HFFc6 (cell line): Measurements from ENCODE around the gene FRS2. TPM values are rescaled to one million over a fixed set of nuclear protein-coding genes. Genes with fewer than 3 reads are reported as not detected.
A peak's percentile ranks its signal among the peaks of the same experiment; 100 is the strongest.

ENCODE experiments used
- DNase-seq: peaks from one replicate; pipeline ENCODE4 v3.0.0-alpha.2; 2018
- H3K27ac Mint-ChIP-seq: 2 replicates; pipeline ENCODE4 v1.8.0; 2020; ENCODE audit warnings: mild to moderate bottlenecking, mixed read lengths
- H3K27me3 Mint-ChIP-seq: 2 replicates; pipeline ENCODE4 v1.8.0; 2021; ENCODE audit warnings: mild to moderate bottlenecking, moderate library complexity, mixed read lengths; ENCODE audit not compliant: insufficient read depth
- H3K36me3 Mint-ChIP-seq: 2 replicates; pipeline ENCODE4 v1.8.0; 2021; ENCODE audit warnings: low read depth, mixed read lengths
- H3K4me1 Mint-ChIP-seq: 2 replicates; pipeline ENCODE4 v1.8.0; 2020; ENCODE audit warnings: low read depth, mixed read lengths
- H3K4me3 Mint-ChIP-seq: 2 replicates; pipeline ENCODE4 v1.8.0; 2020; ENCODE audit warnings: mild to moderate bottlenecking, moderate library complexity, mixed read lengths
- H3K9me3 Mint-ChIP-seq: 2 replicates; pipeline ENCODE4 v1.8.0; 2020; ENCODE audit warnings: mild to moderate bottlenecking, mixed read lengths
- CTCF ChIP-seq: fragments of 200-600 bp; sonication (generic); IDR thresholded peaks from 2 replicates; pipeline ENCODE4 v1.5.0; 2021; ENCODE audit warnings: antibody characterized with exemption, mild to moderate bottlenecking
- total RNA-seq, 6 experiments: library from RNA; stranded (reverse); fragmentation: NEBNext Ultra II Directional; extraction: Animal tissue kit (Norgen Biotek cat#: 25700); gene quantifications; 2 replicates in 1 of 6; 3 replicates in 5 of 6; pipeline ENCODE4 v1.2.3, GENCODE V29; 2021

Gene FRS2
- total RNA-seq, 6 experiments from 2014 or later: 26.5 to 35.8 (median 31.1) TPM

GRCh38 chr12:69490920-69491643, 20.9 kb downstream of the FRS2 start:
- Mint-ChIP-seq H3K36me3 (peaks cover 28% of the 10 kb centered on the region), H3K9me3 (peaks cover 6% of the 10 kb centered on the region; the same call in 1 of the 2 replicates), H3K27ac (no peak overlapping the region), H3K27me3 (no peaks in the 10 kb centered on the region), H3K4me1 (peaks cover 45% of the 10 kb centered on the region), H3K4me3 (no peak overlapping the region)
- no peak for TF ChIP-seq CTCF
- no peak for DNase-seq

- TF ChIP-seq CTCF: no peak
- Mint-ChIP-seq H3K27ac (no peak overlapping the region), H3K9me3 (0 out of 2 replicates have a peak, but pooled peaks cover under 1% of the 10 kb centered on the region), H3K36me3 (peaks cover 12% of the 10 kb centered on the region), H3K4me1 (peaks cover 49% of the 10 kb centered on the region), H3K4me3 (no peak overlapping the region), H3K27me3 (no peaks in the 10 kb centered on the region)
- no peak for DNase-seq
Observed at GRCh38 chr12:69492739-69493138, 22.6 kb downstream of the FRS2 start.

- Mint-ChIP-seq H3K9me3 (no peaks in the 10 kb centered on the region), H3K36me3 (no peaks in the 10 kb centered on the region; the same call in 1 of the 2 replicates), H3K27me3 (peaks cover 2% of the 10 kb centered on the region; the same call in 1 of the 2 replicates), H3K4me1 (peaks cover 66% of the 10 kb centered on the region), H3K4me3 (no peak overlapping the region), H3K27ac (no peak overlapping the region)
- TF ChIP-seq CTCF: no peak
- DNase-seq: no peak
Observed at GRCh38 chr12:69495071-69495470, 24.9 kb downstream of the FRS2 start.

GRCh38 chr12:69497308-69498026, 27.3 kb downstream of the FRS2 start:
- peak overlapping the region; percentile 51 for H3K27ac Mint-ChIP-seq
- no peak overlapping the region for H3K4me3 Mint-ChIP-seq
- no peak for TF ChIP-seq CTCF
- DNase-seq: no peak
- no peaks in the 10 kb centered on the region for H3K36me3 Mint-ChIP-seq
- no peaks in the 10 kb centered on the region for H3K9me3 Mint-ChIP-seq
- H3K4me1 Mint-ChIP-seq: peaks cover 78% of the 10 kb centered on the region
- H3K27me3 Mint-ChIP-seq: peaks cover 2% of the 10 kb centered on the region; the same call in 1 of the 2 replicates

- no peaks in the 10 kb centered on the region for H3K9me3 Mint-ChIP-seq
- peak overlapping the region; percentile 71 for H3K27ac Mint-ChIP-seq
- DNase-seq: no peak
- H3K36me3 Mint-ChIP-seq: peaks cover 5% of the 10 kb centered on the region; the same call in 1 of the 2 replicates
- no peak for TF ChIP-seq CTCF
- peak overlapping the region; percentile 82 for H3K4me3 Mint-ChIP-seq
- peaks cover 82% of the 10 kb centered on the region for H3K4me1 Mint-ChIP-seq
- peaks cover 2% of the 10 kb centered on the region; the same call in 1 of the 2 replicates for H3K27me3 Mint-ChIP-seq
Observed at GRCh38 chr12:69500631-69501030, 30.4 kb downstream of the FRS2 start.
